ENCODE data around the gene ASB1.

Gene ASB1

DNA sequence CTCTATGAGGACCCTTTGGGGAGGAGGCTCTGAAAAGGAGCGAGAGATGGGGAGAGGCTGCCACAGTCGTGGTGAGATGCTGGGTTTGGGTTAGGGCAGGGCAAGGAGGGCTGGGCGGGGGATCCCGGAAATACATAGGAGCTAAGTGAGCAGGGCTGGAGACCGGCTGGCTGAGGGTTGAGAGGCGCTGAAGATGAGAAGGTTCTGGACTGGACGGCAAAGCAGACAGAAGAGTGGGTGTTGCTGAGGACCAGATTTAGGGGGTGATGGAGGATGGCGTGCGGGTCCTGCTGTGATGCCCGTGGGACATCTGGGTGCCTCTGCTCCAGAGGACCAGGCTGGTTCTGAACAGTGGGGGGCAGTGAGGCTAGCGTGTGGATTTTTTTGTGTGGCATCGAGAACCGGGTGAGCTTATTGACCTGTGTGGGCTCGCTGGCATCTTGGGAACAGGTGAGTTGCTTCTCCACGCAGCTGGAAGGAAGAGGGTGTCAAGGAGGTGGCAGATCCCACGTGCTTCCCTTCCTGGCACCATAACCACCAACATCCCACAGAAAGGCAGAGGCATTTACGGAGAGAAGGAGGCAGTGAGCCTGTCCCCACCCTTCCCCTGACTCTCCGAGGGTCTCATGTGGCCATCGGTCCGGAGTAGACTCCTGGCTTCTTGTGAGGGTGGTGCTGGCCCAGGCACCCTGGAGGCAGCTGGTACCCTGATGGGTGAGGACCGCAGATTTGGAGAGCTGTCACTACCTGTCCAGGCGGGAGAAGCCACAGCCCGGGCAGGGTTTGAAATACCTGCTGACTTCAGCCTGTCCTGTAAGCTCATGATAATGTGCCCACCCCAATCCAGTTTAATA lies 70.3 kb downstream of the ASB1 start:
- DNase-seq (ENCODE audit: low read depth), result no peak
- H3K4me3 ChIP-seq (replicated peaks; ENCODE audit: low read depth, low read length), result no peak overlapping the region
- TF ChIP-seq, protein P1, sequence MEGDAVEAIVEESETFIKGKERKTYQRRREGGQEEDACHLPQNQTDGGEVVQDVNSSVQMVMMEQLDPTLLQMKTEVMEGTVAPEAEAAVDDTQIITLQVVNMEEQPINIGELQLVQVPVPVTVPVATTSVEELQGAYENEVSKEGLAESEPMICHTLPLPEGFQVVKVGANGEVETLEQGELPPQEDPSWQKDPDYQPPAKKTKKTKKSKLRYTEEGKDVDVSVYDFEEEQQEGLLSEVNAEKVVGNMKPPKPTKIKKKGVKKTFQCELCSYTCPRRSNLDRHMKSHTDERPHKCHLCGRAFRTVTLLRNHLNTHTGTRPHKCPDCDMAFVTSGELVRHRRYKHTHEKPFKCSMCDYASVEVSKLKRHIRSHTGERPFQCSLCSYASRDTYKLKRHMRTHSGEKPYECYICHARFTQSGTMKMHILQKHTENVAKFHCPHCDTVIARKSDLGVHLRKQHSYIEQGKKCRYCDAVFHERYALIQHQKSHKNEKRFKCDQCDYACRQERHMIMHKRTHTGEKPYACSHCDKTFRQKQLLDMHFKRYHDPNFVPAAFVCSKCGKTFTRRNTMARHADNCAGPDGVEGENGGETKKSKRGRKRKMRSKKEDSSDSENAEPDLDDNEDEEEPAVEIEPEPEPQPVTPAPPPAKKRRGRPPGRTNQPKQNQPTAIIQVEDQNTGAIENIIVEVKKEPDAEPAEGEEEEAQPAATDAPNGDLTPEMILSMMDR (IDR thresholded peaks at IDR 0.05; ENCODE audit: low read length, missing control alignments), result no peak

DNA sequence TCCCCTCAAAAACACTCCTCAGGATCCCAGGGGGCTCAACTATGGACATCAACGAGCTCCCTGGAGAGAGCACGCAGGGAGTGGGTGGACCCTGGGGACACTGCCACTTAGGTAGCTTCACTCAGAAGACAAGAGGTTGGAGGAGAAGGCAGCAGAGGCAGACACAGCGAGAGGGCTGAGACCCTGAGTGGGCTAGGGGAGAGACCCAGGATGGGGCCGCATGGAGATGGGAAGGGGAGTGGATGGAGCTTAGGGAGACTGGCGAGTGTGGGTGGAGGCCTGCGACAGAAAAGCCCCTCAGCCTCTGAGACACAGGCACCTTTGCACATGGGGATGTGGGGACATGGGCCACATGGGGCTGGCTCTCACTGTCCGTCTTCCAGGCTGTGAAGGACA lies 70.9 kb downstream of the ASB1 start:
- TF ChIP-seq, protein P1 (IDR thresholded peaks at IDR 0.05; ENCODE audit: low read length, missing control alignments), result no peak
- no peak for DNase-seq (ENCODE audit: low read depth)
- no peak overlapping the region for H3K4me3 ChIP-seq (replicated peaks; ENCODE audit: low read depth, low read length)

- no peak for DNase-seq (ENCODE audit: low read depth)
- no peak overlapping the region for H3K4me3 ChIP-seq (replicated peaks; ENCODE audit: low read depth, low read length)
- TF ChIP-seq, protein P1 (IDR thresholded peaks at IDR 0.05; ENCODE audit: low read length, missing control alignments), result no peak
Measured at GRCh38 chr2:238498188-238498587, 71.5 kb downstream of the ASB1 start.

DNA sequence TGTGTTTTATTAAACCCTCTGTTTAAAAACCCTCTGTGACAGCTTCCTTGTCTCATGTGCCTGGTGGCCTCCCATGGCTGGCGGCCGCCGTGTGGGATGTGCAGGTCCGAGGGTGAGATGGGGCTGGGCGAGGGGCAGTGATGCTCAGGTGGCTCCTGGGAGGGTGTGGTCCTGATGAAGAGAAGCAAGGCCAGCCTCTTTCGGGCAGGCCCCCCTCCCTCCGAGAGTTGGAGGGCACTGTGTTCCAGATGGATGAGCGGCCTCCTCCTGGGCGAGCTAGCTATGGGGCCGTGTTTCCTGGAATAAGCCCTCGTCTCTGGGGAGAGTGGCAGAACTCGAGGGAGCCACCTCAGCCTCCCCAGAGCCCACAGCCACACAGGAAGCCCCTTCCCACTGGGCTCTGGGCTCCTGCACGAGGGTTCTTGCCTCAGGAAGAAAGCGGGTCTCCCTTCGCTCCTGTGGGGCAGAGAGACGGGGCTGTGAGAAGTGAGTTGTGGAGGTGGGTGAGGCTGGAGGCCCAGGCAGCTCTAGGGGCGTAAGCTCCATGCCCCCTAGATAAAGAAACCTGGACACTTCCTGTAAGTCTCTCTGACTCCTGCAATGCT lies 72.1 kb downstream of the ASB1 start:
- no peak for DNase-seq (ENCODE audit: low read depth)
- TF ChIP-seq, protein P1 (IDR thresholded peaks at IDR 0.05; ENCODE audit: low read length, missing control alignments), result no peak
- H3K4me3 ChIP-seq (replicated peaks; ENCODE audit: low read depth, low read length), result no peak overlapping the region

- no peak overlapping the region for H3K4me3 ChIP-seq (replicated peaks; ENCODE audit: low read depth, low read length)
- TF ChIP-seq, protein P1 (IDR thresholded peaks at IDR 0.05; ENCODE audit: low read length, missing control alignments), result no peak
- DNase-seq (ENCODE audit: low read depth), result no peak
Measured at GRCh38 chr2:238499731-238500580, 73.2 kb downstream of the ASB1 start.

GRCh38 chr2:238501311-238501710 lies 74.6 kb downstream of the ASB1 start:
- no peak for DNase-seq (ENCODE audit: low read depth)
- TF ChIP-seq, protein P1 (IDR thresholded peaks at IDR 0.05; ENCODE audit: low read length, missing control alignments), result no peak
- no peak overlapping the region for H3K4me3 ChIP-seq (replicated peaks; ENCODE audit: low read depth, low read length)
